Muscle of back (tissue), 11 donors: ENCODE measurements around the gene PLA2G6. TPM values are rescaled to one million over a fixed set of nuclear protein-coding genes. Genes with fewer than 3 reads are reported as not detected.
A peak's percentile ranks its signal among the peaks of the same experiment; 100 is the strongest.

ENCODE experiments used
- DNase-seq, 3 donors: peaks; one replicate each; pipeline versions ENCODE4 v3.0.0 to v3.0.0-alpha.2; 2013
- polyA plus RNA-seq, 10 donors: library from polyadenylated mRNA; unstranded; fragments of 120-200 nt; gene quantifications; one replicate each; pipeline ENCODE4 v1.2.1, GENCODE V29; 2013; ENCODE audit not compliant: insufficient read length in 10 of 10

Gene PLA2G6
- polyA plus RNA-seq, 10 donors: 7.3 to 14.9 (median 10.4) TPM

GRCh38 chr22:38073150-38074130 is 108.2 kb downstream of the PLA2G6 start:
- DNase-seq: no peak

- no peak for DNase-seq
Observed at GRCh38 chr22:38072322-38073149, 109.1 kb downstream of the PLA2G6 start.

- no peak for DNase-seq
Observed at GRCh38 chr22:38071421-38072321, 110.0 kb downstream of the PLA2G6 start.

- no peak for DNase-seq
Observed at GRCh38 chr22:38070250-38070921, 111.2 kb downstream of the PLA2G6 start.

GRCh38 chr22:38069372-38070249 is 112.0 kb downstream of the PLA2G6 start:
- DNase-seq: peak; percentile 65 to 68 (median 66)

- DNase-seq: no peak
Observed at GRCh38 chr22:38068641-38069371, 112.8 kb downstream of the PLA2G6 start.

- DNase-seq: no peak
Observed at GRCh38 chr22:38067761-38068360, 113.8 kb downstream of the PLA2G6 start.

GRCh38 chr22:38067028-38067415 is 114.6 kb downstream of the PLA2G6 start:
- no peak for DNase-seq

- no peak for DNase-seq
Observed at GRCh38 chr22:38066381-38067027, 115.1 kb downstream of the PLA2G6 start.

- DNase-seq: no peak
Observed at GRCh38 chr22:38065539-38065938, 116.1 kb downstream of the PLA2G6 start.

- no peak for DNase-seq
Observed at GRCh38 chr22:38062791-38063190, 118.8 kb downstream of the PLA2G6 start.

Other genes with a start within 250 kb of the PLA2G6 start
- 10 to 100 TPM in 2 of 10 donors, 1 to 10 TPM in 8; 6.7 to 11.1 (median 8.9) TPM for gene C22orf23, start 228.2 kb downstream of the PLA2G6 start, polyA plus RNA-seq
- 10 to 100 TPM; 31.9 to 57.3 (median 42.4) TPM for gene POLR2F, start 228.1 kb downstream of the PLA2G6 start, polyA plus RNA-seq
- 10 to 100 TPM in 2 of 10 donors, 1 to 10 TPM in 8; 3.8 to 12.1 (median 6.7) TPM for gene SOX10, start 197.3 kb downstream of the PLA2G6 start, polyA plus RNA-seq
- gene PICK1, start 124.4 kb downstream of the PLA2G6 start, polyA plus RNA-seq: 10 to 100 TPM in 3 of 10 donors, 1 to 10 TPM in 7; 6.3 to 10.9 (median 8.8) TPM
- gene SLC16A8, start 97.6 kb downstream of the PLA2G6 start, polyA plus RNA-seq: 1 to 10 TPM; 1.2 to 3.5 (median 2.2) TPM
- 1 to 10 TPM in 4 of 10 donors, under 1 TPM in 6; 0.34 to 1.5 (median 0.83) TPM for gene BAIAP2L2, start 71.1 kb downstream of the PLA2G6 start, polyA plus RNA-seq
- gene MAFF, start 20.2 kb upstream of the PLA2G6 start, polyA plus RNA-seq: 1 to 10 TPM; 2.9 to 5.9 (median 4.3) TPM
- gene TMEM184B, start 91.2 kb upstream of the PLA2G6 start, polyA plus RNA-seq: 10 to 100 TPM; 53.4 to 76.1 (median 68.1) TPM
- gene CSNK1E, start 135.6 kb upstream of the PLA2G6 start, polyA plus RNA-seq: 100 to 1,000 TPM in 7 of 10 donors, 10 to 100 TPM in 3; 91.7 to 155 (median 105) TPM